Stimulated activated CD4-positive, alpha-beta T cell treated with anti-CD3 and anti-CD28 coated beads, Interleukin-2, amount 100 ng/mL, for 24 hours (primary cell): ENCODE measurements around the gene LRRC38.

ENCODE experiments used
- DNase-seq, 2 donors: peaks; one replicate each; pipeline ENCODE4 v3.0.0-alpha.2; 2020

The LRRC38 gene

GRCh38 chr1:13516606-13517005 lies 2.8 kb upstream of the LRRC38 start:
- DNase-seq: no peak

GRCh38 chr1:13514821-13515220 lies 1.0 kb upstream of the LRRC38 start:
- no peak for DNase-seq

GRCh38 chr1:13513063-13513894 lies 524 bp downstream of the LRRC38 start:
- DNase-seq: no peak

GRCh38 chr1:13512472-13512871 lies 1.3 kb downstream of the LRRC38 start:
- no peak for DNase-seq

- no peak for DNase-seq
These were observed 3.3 kb downstream of the LRRC38 start for GRCh38 chr1:13510499-13510898.

- DNase-seq: no peak
These were observed 6.7 kb downstream of the LRRC38 start for GRCh38 chr1:13507075-13507474.

- no peak for DNase-seq
These were observed 8.8 kb downstream of the LRRC38 start for GRCh38 chr1:13505020-13505419.

- no peak for DNase-seq
These were observed 13.0 kb downstream of the LRRC38 start for GRCh38 chr1:13500806-13501205.

GRCh38 chr1:13499422-13499821 lies 14.4 kb downstream of the LRRC38 start:
- DNase-seq: no peak

- DNase-seq: no peak
These were observed 15.2 kb downstream of the LRRC38 start for GRCh38 chr1:13498553-13498952.

GRCh38 chr1:13495186-13495585 lies 18.6 kb downstream of the LRRC38 start:
- DNase-seq: no peak

GRCh38 chr1:13494712-13495111 lies 19.1 kb downstream of the LRRC38 start:
- no peak for DNase-seq

- peak in 1 of 2 donors; percentile 4 for DNase-seq
These were observed 19.8 kb downstream of the LRRC38 start for GRCh38 chr1:13494025-13494424.

GRCh38 chr1:13492711-13493110 lies 21.1 kb downstream of the LRRC38 start:
- DNase-seq: no peak

- no peak for DNase-seq
These were observed 25.8 kb downstream of the LRRC38 start for GRCh38 chr1:13487957-13488356.

- DNase-seq: no peak
These were observed 26.5 kb downstream of the LRRC38 start for GRCh38 chr1:13487143-13487868.

GRCh38 chr1:13483946-13484345 lies 29.9 kb downstream of the LRRC38 start:
- DNase-seq: no peak

- no peak for DNase-seq
These were observed 31.2 kb downstream of the LRRC38 start for GRCh38 chr1:13482600-13482999.

- no peak for DNase-seq
These were observed 34.5 kb downstream of the LRRC38 start for GRCh38 chr1:13479171-13479856.

GRCh38 chr1:13478692-13479091 lies 35.1 kb downstream of the LRRC38 start:
- no peak for DNase-seq

GRCh38 chr1:13469343-13469742 lies 44.5 kb downstream of the LRRC38 start:
- DNase-seq: no peak

GRCh38 chr1:13465515-13465914 lies 48.3 kb downstream of the LRRC38 start:
- no peak for DNase-seq

GRCh38 chr1:13462682-13463081 lies 51.1 kb downstream of the LRRC38 start:
- no peak for DNase-seq

- no peak for DNase-seq
These were observed 51.8 kb downstream of the LRRC38 start for GRCh38 chr1:13461977-13462376.
